Measurements from ENCODE around the gene CCR7. TPM values are rescaled to one million over a fixed set of nuclear protein-coding genes. Genes with fewer than 3 reads are reported as not detected.

Gene CCR7
- total and polyA plus RNA-seq, 2 of the 8 experiments (the other 6 are each of a cell fraction or from before 2014, with no cell fraction given) = 0.12 to 0.17 TPM

DNA sequence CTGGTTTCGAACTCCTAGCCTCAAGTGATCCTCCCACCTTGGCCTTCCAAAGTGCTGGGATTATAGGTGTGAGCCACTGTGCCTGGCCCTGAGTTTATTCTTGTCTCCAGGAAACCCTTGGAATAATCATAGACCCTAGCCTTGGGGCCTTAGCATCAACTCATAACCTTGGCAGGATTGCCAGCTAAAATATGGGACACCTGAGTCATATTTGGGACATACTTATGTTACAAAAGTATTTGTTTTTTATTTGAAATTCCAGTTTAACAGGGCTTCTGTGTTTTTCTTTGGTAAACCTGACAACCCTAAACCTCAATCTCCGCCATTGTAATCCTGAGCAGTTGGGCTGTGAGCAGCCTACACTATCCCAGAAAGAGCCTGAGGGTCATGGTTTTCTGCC, 35.3 kb downstream of the CCR7 start:
- Histone ChIP-seq H2AFZ (ENCODE audit: low read length) (0 out of 2 replicates have a peak overlapping the region, but pooled peaks have one; percentile 27), H3K36me3 (ENCODE audit: control insufficient read depth in 2 of 4, insufficient read depth in 4 of 4, low read length in 3 of 4) (no peaks in the 10 kb centered on the region), H3K4ac (replicated peaks; ENCODE audit: insufficient read length, low read depth, low read length) (no peak overlapping the region), H4K8ac (ENCODE audit: extremely low read depth, insufficient read depth, low read length) (no peak overlapping the region), H3K9me3 (ENCODE audit: insufficient read depth in 2 of 2, low read depth in 1 of 2, low read length in 1 of 2) (peaks cover 0 to 5% of the 10 kb centered on the region in 2 experiments; a peak in 1 of 4 replicates), H4K5ac (ENCODE audit: insufficient read length, low read depth, low read length) (no peak overlapping the region), H2BK5ac (ENCODE audit: low read depth, low read length) (no peak overlapping the region), H4K20me1 (replicated peaks in 1 of 2; ENCODE audit: control insufficient read depth in 1 of 2, insufficient read depth in 2 of 2, low read length in 2 of 2) (no peaks in the 10 kb centered on the region), H3K27me3 (replicated peaks in 1 of 4; ENCODE audit: control insufficient read depth in 3 of 4, extremely low read depth in 1 of 4, insufficient read depth in 3 of 4, low read length in 3 of 4) (no peaks in the 10 kb centered on the region), H3K79me2 (ENCODE audit: control insufficient read depth in 1 of 2, insufficient read depth in 2 of 2, low read length in 2 of 2) (no peaks in the 10 kb centered on the region), H3K18ac (ENCODE audit: extremely low read depth, low read length) (no peak overlapping the region), H4K91ac (replicated peaks; ENCODE audit: insufficient read length, low read length) (no peak overlapping the region), H2BK15ac (ENCODE audit: low read length) (no peak overlapping the region), H2BK12ac (ENCODE audit: low read depth, low read length) (no peak overlapping the region), H2BK120ac (replicated peaks; ENCODE audit: low read depth, low read length) (no peak overlapping the region), H3K14ac (ENCODE audit: insufficient read length) (no peak overlapping the region), H3K23ac (ENCODE audit: insufficient read length) (no peak overlapping the region), H3K56ac (replicated peaks; ENCODE audit: insufficient read length, low read depth, low read length) (no peak overlapping the region), H3K9ac (replicated peaks in 1 of 4; ENCODE audit: extremely low read depth in 1 of 4, low read depth in 3 of 4, low read length in 3 of 4) (no peak overlapping the region), H2BK20ac (ENCODE audit: low read length) (no peak overlapping the region), H3K79me1 (ENCODE audit: low read depth, low read length) (no peaks in the 10 kb centered on the region), H3K27ac (ENCODE audit: low read depth, low read length) (no peak overlapping the region), H2AK5ac (ENCODE audit: low read depth, low read length) (no peak overlapping the region), H3K4me2 (ENCODE audit: insufficient read depth in 1 of 2, low read depth in 2 of 2, low read length in 2 of 2) (no peak overlapping the region), H3K23me2 (ENCODE audit: low read depth, low read length) (peaks cover 3% of the 10 kb centered on the region; the same call in 1 of the 2 replicates), H3K4me1 (replicated peaks in 1 of 4; ENCODE audit: control insufficient read depth in 3 of 4, insufficient read depth in 4 of 4, low read length in 3 of 4) (peaks cover 0 to 8% (median 3%) of the 10 kb centered on the region in 4 experiments; a peak in 1 of 7 replicates), H3K4me3 (ENCODE audit: extremely low read depth in 1 of 4, insufficient read depth in 2 of 4, low read depth in 3 of 4, low read length in 4 of 4) (no peak overlapping the region)
- no peak for FAIRE-seq
- TF ChIP-seq CBX5 (IDR thresholded peaks at IDR 0.05; ENCODE audit: low read depth, low read length) = no peak
- TF ChIP-seq MAX (IDR thresholded peaks at IDR 0.05) = no peak
- no peak for TF ChIP-seq FOSL1 (IDR thresholded peaks at IDR 0.05; ENCODE audit: insufficient read depth, low read depth, low read length)
- no peak for TF ChIP-seq TEAD4 (IDR thresholded peaks at IDR 0.05; ENCODE audit: low read depth, low read length)
- TF ChIP-seq ATF3 (IDR thresholded peaks at IDR 0.05; ENCODE audit: insufficient read depth, low read depth, low read length) = no peak
- no peak for TF ChIP-seq EGR1 (IDR thresholded peaks at IDR 0.05; ENCODE audit: borderline replicate concordance, low read depth, low read length)
- POLR2A ChIA-PET (ENCODE audit: partially characterized antibody) = no interaction called here
- CTCF ChIA-PET (ENCODE audit: partially characterized antibody) = interaction anchor here (0.9 to 19.4 kb wide), 8 partner anchors 21 to 123 kb away, joined by 3 to 435 read pairs (median 42); partner anchors contain the start of genes IGFBP4 and TOP2A
- 87% methylated on average over 2 of the region's 2 CpGs; no CpG with 5 or more reads in 1 of the 2 experiments for WGBS, 2 experiments (ENCODE audit: extremely low coverage in 1 of 2, insufficient coverage in 1 of 2, insufficient read length in 1 of 2, insufficient replicate concordance in 2 of 2, low coverage in 1 of 2, low lambda C conversion rate in 2 of 2, missing lambda C conversion rate in 1 of 2)
- no peak for DNase-seq (ENCODE audit: low read depth in 1 of 2, low spot score in 2 of 2)
